Left colon (tissue), 2 donors: Measurements from ENCODE around the gene PRDM15. TPM values are rescaled to one million over a fixed set of nuclear protein-coding genes. Genes with fewer than 3 reads are reported as not detected.

Source experiments
- ATAC-seq: fragments of 200-7000 bp; cut with Tn5 transposase; one replicate; pipeline ENCODE4 v1.9.1; 2020; ENCODE audit warnings: mild to moderate bottlenecking, moderate library complexity
- DNase-seq, 2 donors: peaks; one replicate each; pipeline ENCODE4 v3.0.0-alpha.2; 2020
- intact Hi-C, 2 donors: fragments of 100-400 bp; cut with DNase I in 1 of 2; cut with micrococcal nuclease in 1 of 2; formaldehyde crosslinking; loops; one replicate each; pipeline versions ENCODE4 v1.11.2 to v1.14.0; 2022; cut with DNase I, micrococcal nuclease
- total RNA-seq, 2 donors: library from RNA; stranded (reverse); fragmentation: NEBNext Ultra II Directional; extraction: Animal tissue kit (Norgen Biotek cat#: 25700); gene quantifications; one replicate each; pipeline ENCODE4 v1.2.1, GENCODE V29; 2021
- donor health status: DM: no; HTN: no; CAD: no.
- donor health status: DM: yes; HTN: yes; CAD: no.

PRDM15 gene
- total RNA-seq, 2 donors from 2014 or later = 5.1 to 7.8 TPM

DNA sequence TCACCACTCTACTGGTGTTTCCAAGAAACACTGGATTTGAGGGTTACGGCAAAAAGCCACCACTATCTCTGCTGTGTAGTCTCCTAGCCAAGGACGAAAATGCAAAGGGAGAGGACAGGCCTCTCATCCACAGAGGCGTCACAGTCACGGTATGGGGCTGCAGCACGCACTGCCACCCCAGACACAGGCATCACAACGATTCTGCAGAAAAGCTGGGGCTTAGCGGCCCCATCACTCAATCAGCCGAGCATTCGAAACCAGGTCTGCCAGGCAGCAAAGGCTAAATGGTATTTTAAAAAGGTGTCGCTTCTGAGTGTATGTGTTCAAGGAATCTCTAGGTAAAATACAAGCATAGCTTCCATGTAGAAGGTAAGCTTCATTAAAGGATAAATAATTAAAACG lies 113.7 kb downstream of the PRDM15 start:
- DNase-seq (no peak), ATAC-seq (no peak)
- intact Hi-C loops = no loop called here

DNA sequence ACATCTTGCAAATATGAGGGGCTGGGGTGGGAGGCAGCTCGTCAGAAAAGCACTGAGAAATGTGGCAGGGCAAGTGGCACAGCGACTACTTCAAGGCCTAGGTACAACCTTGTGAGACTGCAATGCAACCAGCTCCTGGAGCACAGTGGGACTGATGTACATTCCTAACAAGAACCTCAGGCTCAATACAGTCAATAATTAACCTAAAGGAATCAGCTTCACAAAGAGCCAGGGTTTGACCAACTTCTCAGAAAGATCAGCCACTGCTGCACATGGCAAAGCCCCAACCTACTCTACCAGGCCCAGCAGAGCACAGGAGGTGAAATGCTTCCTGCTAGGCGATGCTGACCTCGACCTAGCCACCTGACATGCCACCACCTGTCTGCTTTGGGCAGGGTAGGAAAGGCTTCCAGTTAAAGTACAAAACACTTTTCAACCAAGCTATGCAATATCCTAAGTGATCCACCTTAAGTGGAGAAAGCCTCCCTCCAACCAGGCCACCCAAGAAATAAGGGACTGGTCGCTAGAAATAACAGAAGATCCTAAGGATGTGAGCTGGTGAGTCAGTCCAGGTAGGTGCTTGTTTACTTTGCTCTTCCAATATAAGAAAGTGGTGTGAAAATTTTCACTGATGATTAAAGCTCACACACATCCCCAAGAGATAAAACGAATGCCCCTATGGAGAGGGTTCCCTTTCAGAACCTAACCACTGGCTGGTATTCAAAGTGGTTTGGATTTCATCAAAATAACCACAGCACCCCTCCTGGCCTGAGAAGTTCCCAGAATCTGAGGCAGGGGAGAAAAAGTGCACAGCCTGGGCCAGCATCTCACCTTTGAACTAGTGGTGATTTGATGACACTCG lies 114.4 kb downstream of the PRDM15 start:
- DNase-seq (no peak), ATAC-seq (no peak)
- intact Hi-C loops = no loop called here

DNA sequence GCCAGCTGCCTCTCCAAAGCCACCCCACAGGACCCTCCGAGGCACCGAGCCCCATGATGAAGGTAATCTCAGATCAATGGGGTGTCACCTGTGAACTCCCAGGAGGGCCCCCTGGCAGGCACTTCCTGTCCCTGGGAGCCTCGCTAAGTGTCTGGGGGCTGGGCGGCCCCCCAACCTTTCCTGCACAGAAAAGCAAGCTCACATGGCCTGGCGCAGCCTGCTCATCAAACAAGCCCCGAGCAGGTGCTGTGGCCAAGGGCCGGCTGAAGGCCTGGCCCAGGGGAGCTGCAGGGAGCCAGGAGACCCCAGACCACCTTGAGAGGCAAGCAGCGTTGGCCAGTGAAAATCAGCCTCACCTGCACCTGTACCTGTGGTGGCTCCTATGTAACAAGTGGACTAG lies 115.1 kb downstream of the PRDM15 start:
- DNase-seq = no peak
- ATAC-seq = no peak
- intact Hi-C loops = no loop called here

DNA sequence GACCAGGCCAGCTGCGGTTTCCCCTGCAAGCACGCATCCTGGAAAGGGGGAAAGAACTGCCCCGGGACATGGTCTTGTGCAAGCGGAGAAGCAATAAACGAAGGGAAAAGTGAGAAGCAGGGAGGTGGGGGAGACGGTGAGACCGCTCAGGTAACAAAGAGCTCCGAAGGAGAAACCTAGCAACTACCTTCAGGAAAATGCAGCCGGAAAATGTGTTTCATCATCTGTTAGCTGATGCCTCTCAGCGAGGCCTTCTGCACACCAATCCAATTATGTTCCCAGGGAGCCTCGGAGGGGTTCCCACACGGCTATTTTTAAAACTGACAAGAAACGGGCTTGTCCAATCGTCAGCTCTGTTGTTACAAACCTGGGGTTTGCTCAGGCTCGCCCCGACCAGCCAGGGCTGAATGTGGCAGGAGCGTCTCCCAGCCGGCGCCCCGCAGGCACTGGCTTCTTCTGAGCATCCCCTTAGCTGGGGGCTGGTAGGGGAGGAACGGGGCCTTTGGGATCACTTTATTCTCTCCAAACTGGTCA lies 115.7 kb downstream of the PRDM15 start:
- intact Hi-C loops = no loop called here
- DNase-seq (no peak), ATAC-seq (no peak)

DNA sequence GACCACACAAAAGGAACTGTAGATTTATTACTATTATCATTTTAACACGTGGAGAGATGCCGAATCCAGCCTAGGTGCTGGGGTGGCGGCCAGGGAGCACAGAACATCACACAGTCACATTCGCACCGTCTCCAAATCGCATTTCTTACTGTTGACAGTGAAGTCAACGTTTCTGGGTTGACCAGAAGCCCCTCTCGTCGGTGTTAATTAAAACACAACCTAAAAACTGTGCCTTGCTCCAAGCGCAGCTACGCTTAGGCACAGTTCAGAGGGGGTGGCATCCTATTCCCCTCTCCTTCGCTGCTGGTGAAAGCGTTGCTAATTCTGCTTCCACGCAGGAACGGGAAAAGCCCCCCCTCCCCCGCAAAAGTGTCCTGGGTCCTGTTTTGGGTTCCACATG lies 116.4 kb downstream of the PRDM15 start:
- intact Hi-C loops = no loop called here
- ATAC-seq = no peak
- no peak for DNase-seq

DNA sequence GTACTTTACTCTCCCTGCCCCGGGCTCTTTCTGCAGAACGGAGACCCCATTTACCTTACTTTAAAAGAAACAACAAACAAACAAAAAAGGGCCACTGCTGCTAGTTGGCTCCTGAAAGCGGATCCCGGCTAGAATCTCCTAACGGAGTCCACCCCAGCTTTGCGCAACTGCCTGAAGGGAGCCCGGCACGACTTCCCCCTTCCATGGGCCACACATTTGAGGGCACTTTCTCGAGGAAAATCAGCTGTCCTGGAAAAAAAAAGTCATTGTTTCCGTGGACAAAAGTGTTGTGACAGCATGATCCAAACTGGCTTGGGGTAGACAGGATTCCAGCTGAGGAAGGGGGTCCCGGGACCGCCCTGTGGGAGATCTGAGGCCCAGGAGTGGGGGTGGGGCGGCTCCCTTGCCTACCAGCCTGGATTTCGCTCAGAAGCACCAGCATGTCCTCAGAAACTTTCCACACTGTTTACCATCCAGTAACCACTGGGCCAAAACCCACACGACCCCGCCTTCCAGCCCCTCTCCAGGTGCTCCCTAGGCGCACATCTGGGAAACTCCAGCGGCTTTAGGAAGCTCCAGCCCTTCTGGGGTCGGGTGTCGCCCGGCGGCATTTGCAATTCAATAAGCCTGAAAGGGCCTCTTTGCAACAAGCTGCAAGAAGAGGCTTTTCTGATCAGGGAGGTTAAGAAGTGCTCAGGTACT lies 117.1 kb downstream of the PRDM15 start:
- DNase-seq (no peak), ATAC-seq (no peak)
- intact Hi-C loops = no loop called here

DNA sequence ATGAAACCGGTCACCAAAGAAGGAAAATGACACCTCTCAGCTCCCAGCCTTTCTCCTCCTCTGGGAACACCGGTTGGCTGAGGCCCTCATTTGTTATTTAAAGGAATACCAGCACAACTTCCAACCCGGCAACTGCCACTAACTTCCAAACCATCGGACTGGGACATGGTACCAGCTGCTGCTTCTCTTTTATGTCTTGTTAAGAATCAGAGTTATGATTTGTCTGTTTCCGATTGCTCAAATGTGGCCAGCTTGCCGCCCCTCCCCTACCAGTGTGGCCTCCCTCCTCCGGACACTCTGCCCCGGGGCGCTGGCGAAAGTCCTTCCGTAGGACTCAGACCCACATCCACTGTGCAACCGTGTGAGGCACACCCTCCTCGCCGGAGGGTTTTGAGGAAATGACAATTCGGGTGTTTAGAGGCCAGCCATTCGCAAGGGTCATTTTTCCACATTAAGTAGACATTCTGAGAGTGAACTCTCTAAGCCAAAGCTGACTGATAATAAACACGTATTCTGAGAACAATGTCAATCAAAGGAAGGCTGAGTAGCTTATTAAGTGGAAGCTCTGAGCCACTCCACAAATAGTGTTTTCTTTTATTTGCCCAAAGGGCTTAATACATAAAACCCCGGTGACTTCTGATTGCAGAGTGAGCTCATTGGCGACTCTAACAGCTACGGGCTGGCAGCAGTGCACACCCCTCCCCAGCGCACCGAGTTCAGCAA lies 117.8 kb downstream of the PRDM15 start:
- ATAC-seq (no peak), DNase-seq (no peak)
- intact Hi-C loops = no loop called here

DNA sequence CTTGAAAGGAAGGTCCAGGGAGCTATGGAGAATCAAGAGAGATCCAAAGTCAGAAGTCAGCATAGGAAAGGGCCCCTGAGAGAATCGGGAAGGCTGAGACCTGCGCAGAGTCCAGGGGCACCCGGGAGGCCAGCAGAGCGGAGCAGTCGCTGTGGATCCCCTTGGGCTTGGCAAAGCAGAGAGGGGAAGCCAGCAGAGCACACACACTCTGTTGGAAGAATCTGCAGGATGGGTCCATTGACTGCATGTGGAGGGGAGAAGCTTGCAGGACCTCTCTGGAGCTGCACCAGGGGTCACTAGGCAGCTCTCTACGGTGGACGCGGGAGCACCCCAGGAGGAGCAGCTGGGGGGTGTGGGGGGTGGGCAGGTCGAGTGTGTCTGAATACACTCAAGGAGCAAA lies 118.7 kb downstream of the PRDM15 start:
- DNase-seq (no peak), ATAC-seq (no peak)
- intact Hi-C loops = no loop called here

DNA sequence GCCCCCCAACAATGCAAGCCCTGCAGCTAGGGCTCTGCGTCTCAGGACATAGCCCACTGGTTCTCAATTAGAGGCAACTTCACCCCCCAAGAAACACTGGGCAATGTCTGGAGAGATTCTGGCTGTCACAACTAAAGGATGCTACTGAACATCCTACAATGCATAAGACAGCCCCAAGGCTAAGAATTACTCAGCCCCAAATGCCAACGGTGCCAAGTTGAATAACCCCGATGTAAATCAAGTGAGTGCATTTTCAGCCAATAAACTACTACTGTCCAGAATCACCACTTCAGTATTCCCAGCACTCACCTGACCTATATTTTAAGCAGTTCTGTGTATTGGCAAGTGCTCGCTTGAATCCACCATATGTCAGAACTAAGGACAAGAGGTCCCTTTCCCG lies 119.2 kb downstream of the PRDM15 start:
- no peak for ATAC-seq
- intact Hi-C loops = no loop called here
- DNase-seq = no peak

DNA sequence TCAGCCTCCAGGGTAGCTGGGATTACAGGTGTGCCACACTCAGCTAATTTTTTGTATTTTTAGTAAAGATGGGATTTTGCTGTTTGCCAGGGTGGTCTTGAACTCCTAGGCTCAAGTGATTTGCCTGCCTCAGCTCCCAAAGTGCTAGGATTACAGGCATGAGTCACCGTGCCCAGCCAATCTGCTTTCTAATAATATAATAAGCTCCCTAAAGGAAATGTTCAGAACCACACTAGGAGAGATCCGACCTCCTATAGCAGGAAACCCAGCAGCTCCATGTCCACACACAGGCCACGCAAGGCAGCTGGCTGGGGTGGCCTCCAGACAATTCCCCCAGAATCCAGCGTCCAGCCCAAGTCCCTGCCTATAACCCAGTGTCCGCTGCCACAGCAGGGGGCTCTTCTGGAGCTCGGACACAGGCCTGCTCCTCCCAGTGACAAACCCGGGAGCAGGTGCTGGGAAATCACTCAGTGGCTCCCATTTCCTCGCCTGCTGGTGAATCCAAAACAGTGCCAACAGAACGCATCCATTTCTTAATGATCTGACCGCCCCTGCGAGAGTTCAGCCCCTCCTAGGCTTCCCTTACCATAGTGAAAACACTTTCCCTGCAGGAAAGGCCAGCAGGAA lies 119.8 kb downstream of the PRDM15 start:
- DNase-seq (no peak), ATAC-seq (no peak)
- intact Hi-C loops = no loop called here

DNA sequence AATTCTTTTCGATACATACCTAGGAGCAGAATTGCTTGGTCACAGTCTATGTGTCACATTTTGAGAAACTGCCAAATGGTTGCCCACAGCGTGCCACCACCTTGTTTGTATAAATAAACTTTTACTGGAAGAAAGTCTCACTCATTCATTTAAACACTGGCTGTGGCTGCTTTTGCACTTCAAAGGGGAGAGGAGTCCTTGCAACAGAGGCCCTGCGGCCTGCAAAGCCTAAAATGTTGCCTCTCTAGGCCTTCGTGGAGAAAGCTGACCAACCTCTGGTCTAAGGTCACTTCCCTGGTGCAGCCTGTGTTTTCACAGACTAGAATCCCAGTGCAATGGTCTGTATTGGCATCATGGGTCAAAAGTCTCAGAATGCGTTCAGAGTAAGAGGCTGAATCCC lies 120.6 kb downstream of the PRDM15 start:
- intact Hi-C loops = no loop called here
- DNase-seq = no peak
- ATAC-seq = no peak

DNA sequence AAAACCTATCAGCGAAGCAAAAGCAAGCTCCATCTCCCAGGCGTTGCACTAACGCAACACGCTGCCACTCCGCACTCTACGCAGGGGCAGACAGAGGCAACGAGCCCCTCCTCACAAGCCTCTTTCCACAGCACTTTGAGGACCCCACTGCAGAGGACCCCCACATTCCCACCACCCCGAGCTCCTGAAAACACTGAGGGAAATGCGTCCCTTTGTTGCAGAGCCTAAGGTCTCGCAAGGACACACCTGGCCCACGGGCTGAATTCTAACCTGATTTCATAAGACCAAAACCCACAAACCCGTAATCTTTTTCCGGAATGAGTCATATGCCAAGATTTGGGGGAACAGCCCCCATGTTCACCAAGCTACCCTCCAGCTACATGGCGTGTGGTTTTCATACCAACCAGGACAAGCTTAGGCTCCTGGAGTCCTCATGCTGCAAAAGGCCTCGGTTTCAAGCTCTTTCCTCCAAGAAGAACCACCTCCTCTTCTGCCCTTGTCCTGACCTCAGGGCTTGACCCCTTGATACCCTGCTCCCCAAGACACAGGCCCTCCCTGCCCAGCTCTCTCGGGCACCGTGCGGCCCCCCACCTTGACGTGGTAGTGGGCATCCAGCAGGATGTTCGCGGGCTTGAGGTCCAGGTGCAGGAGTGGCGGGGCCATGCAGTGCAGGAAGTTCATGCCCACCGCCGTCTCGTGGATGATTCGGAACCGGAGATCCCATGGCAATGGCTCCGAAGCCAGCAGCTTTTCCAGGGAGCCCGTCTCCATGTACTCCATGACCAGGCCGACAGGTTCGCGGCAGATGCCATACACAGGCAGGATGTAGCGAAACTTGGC lies 123.0 kb downstream of the PRDM15 start:
- DNase-seq = no peak
- ATAC-seq = no peak

DNA sequence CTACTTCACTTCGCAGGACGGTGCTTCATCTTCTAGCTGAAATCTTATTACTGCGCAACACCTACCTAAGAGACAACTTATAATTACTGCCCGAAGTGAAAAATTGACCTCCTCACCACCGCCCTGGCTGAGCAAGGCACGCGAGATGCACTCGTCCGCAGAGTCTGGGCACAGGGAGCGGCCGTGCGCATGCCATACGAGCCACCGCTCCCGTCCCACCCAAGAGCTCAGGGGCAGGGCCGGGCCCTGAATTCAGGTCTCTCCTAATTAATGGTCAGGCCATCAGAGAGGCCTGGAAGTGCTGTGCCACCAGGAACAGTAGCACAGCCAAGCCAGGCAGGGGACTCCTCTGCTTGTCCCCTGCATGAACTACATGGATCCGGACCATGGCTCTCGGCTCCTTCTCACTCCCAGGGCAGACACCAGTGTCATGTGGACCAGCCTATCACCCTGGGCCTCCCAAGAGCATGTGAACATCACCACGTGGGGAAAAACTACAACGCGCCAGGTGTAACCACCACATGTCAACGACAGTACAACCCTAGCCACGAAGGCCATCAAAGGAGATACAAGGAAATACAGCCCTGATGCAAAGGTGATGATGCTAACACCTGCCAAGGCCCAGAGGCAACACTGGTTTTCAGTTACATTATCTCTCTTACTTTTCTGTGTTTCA lies 123.7 kb downstream of the PRDM15 start:
- no peak for DNase-seq
- ATAC-seq = no peak
- intact Hi-C loops = no loop called here

More for the DNA sequence above, 123.0 kb downstream of the PRDM15 start:
- intact Hi-C loops = no loop called here

DNA sequence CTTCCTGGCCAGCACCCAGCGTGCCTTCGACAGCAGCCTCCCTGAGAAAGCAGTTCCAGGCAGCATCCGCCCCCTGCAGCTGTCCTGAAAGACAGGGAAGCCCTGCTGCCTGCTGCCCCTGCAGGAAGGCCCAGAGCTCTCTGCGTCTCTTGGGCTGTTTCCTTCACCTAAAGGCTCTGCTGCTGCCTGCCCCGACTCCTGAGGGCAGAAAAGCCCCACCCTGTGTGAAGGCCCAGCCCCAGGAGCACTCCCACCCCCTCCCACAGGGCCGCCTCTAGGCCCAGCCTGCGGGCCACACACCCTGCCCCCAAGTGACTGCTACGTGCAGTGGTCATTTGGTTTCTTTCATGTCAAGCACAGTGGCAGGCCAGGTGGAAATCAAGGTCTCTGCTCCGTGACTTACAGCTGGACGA lies 124.7 kb downstream of the PRDM15 start:
- DNase-seq (no peak), ATAC-seq (no peak)
- intact Hi-C loops = no loop called here

DNA sequence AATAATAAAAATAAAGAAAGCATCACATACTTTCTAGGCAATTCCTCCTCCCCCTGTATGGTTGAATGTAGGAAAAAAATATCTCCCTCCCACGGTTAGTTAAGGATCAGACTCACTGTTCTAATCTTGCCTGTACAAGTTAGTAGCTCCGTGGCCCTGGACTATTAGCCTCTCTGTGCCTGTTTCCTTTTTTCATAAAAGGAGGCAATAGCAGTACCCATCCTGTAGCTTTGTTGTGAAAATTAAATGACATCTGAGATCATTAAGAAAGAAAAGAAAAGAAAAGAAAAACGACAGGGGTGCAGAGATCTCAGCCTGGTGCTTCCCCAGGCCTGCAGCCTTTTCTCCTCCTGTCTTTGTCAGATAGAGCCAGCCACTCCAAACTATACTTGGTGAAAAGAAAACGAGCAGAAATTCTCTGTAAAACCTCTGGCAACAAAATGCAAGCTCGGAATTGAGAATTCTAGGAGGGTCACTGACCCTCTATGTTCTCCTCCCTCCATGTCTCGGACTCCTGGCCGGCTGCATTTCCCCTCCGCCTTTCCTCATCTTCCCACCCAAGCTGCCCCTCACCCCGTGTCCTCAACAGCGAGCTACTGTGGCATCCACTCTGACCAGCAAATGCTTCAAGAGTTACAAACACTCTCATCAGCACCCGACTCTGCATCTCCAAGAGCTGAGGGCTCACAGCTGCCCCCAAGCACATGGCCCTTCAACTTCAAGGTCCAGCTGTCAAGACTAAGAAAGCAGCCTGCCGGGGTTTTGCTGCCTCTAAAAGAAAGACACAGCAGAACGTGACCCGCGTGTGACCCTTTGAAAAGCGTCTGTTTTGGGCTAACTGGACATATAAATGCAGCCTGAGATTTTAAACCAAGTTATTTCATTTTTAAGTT lies 125.9 kb downstream of the PRDM15 start:
- ATAC-seq = no peak
- no peak for DNase-seq
- intact Hi-C loops = no loop called here

DNA sequence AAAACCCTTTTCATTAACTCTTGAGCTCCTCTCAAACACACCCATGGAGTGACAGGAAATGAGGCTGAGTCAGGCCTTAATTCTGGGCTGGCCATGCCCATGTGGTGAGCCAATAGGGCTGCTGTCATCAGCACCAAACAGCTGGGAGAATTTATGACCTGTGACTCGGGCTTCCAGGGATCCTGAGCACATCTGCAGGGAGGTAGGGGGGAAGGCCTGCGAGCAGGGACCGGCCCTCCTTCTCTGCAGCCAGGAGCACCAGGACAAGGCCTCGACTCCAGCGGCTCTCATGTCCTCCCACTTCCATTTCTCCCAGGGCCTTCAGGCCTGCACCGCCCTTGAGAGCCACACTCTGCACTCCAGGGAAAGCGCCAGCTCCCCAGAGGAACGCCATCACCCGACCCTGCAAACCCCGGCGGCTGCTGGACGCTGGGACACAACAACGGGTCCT lies 126.9 kb downstream of the PRDM15 start:
- DNase-seq (no peak), ATAC-seq (peak; percentile 38)
- intact Hi-C loops = no loop called here

DNA sequence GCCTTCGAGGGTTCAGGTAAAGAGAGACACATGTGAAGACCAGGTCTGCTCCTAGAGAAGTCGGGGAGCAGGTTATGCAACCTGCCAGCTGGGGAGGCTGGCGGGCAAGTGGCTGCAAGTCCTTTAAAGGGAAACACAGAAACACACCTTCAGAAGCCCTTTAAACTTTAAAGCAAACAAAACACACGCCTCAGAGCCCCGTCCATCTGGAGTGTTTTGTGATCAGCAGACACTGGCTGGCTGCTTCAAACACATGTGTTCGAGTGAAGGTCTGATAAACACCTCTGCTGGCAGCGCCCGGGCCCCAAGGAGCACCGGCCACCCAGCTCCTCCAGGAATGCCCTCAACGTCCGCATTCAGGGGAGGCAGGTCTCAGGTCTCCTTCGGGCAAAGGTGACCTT lies 127.5 kb downstream of the PRDM15 start:
- ATAC-seq (peak; percentile 73), DNase-seq (no peak)
- intact Hi-C loops = no loop called here
